Renal cortical epithelial cell (primary cell): ENCODE data around the gene CEACAM20. TPM values are rescaled to one million over a fixed set of nuclear protein-coding genes. Genes with fewer than 3 reads are reported as not detected.
"Not testable (repeated sequence)": the region's sequence is repeated elsewhere in the genome, so short reads cannot be mapped to it uniquely, and the experiment has no call there.

ENCODE experiments used
- DNase-seq: peaks from one replicate; pipeline ENCODE4 v3.0.0-alpha.2; 2011; ENCODE audit warnings: low read depth
- total RNA-seq: library from RNA; depleted of rRNA; stranded (reverse); fragments of >200 nt; gene quantifications from 2 replicates; pipeline ENCODE4 v1.2.3, GENCODE V29; 2014

The CEACAM20 gene
- total RNA-seq = not detected in 2 replicates

DNA sequence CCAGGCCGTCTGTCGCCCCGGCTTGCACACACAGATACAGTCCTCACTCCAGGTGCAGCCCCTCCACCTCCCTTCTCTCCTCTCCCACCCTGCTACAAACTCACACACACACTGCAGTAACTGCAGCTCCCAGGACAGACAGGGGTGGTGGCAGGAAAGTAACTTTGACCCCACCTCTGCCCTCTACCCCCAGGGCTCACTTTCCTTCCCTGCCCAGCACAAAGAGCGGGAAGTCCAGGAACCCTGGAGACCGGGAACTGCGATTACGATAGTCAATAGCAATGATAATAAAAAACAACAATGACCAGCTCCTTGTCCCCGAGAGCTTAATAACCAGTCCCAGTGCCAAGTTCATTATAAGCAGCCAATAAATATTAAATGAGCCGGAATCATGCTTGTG, at the start of gene CEACAM20:
TSS of gene CEACAM20 (minus strand) at position 140 of the 400 bp plus-strand sequence. CDS start 166 bp downstream, outside the sequence.
- DNase-seq = no peak

- DNase-seq = no peak
These were observed 48.0 kb upstream of the CEACAM20 start for GRCh38 chr19:44577566-44577874.

DNA sequence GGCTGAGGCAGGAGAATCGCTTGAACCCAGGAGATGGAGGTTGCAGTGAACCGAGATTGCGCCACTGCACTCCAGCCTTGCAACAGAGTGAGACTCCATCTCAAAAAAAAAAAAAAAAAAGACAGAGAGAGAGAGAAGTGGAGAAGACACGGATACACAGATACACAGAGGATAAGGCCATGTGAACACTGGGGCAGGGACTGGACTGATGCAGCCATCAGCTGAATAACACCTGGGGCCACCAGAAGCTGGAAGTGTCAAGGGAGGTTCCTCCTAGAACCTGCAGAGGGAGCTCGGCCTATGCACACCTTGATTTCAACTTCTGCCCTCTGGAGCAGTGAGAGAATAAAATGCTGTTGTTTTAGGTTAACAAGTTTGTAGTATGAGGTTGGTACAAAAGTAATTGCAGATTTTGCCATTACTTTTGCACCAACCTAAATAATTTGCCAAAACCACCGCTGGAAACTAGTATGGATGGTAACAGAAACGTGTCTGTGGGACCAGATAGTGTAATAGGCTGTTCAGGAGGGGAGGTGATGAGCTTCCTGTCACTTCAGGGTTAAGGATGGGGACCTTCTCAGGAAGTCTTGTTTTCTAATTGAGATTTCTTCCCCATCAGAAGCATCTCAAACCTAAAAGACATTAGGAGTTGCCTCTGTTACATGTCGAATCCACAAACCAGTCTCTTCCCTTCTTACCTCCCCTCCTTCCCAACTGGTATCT, 47.5 kb upstream of the CEACAM20 start:
- DNase-seq = peak; percentile 63

DNA sequence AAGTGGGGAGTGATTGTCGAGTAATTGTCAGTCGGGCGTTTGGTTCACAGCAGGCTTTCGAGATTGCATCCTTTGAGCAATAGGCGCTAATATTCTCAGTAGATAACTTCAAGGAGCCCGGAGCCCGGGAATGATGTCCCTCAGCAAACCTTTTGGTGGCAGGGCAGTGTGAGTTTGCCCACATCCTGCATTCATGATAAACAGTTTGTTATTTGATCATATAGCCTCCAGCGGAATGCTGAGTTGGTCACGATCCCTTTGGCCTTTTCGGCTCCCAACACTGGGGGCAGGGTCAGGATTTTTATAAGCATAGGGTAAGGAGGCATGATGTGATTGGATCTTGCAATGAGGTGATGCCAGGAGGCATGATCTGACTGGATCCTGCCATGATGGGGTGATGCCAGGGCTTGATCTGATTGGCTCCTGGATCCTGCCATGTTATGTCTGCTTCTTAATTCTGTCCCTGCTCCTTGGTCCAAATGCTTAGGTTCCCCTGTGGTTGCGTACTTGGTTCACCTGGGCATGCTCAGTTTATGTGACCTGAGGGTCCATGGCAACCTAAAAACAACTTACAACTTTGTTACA, 45.7 kb upstream of the CEACAM20 start:
- DNase-seq = no peak

DNA sequence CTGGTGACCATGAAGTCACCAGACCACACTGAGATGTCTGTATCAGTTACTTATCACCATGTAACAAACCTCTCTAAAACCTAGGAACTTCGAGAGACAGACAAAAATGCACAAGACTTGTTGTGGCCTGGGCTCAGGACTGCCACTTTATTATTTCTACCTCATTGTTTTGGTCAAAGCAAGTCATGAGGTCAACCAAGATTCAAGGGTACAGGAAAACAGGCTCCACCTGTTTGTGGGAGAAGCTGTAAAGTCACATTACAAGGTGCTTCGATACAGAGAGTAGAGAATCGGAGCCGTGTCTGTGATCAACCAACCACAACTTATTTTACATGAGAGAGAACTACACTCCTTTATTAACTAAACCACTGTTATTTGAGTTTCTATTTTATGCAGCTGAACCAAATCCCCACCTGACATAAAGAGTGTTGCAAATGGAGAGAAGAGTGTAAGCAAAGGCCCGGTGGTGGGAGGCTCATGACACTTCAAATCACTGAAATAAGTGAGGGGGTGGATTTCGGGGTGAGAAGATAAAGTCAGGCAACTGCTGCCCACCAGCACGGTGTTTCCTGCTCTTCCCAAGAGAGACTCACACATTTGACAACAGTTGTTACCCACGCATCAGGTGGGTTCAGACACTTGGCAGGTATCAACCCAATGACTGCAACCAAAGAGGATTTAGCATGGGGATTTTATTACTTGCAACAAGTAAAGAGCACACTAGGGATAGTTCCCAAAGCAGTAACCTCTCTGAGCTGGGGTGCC, 44.9 kb upstream of the CEACAM20 start:
- no peak for DNase-seq

- DNase-seq = no peak
These were observed 44.2 kb upstream of the CEACAM20 start for GRCh38 chr19:44573627-44574026.

DNA sequence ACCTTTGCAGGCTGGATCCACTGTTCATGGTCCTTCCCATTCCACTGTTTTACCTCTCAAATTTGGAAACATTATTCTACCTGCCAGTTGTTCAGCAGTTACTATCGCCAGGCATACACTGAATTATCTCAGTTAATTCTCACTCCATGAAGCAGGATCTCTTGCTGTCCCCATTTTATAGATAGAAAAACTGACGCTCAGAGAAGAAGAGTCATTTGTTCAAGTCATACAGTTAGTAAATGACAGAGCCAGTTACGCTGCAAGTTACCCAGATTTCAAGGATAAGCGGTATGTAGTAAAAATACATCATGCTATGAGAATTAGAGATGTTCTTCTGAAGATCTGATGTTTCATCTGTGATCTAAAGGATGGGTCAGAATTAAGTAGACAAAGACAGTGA, 43.7 kb upstream of the CEACAM20 start:
- DNase-seq = no peak

DNA sequence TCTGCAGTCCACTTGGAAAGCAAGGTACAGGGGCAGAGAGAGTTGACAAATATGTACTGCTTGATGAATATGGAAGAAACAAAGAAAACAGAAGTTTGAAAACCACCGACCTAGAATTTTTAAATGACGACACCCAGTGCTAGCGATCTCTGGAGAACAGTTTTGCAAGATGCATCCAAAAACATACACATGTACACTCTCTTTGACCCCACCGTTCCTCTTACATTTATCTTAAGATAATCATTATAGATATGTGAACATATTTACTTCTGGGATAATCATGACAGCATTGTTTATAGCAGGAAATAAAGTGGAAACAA, 43.1 kb upstream of the CEACAM20 start:
- no peak for DNase-seq

DNA sequence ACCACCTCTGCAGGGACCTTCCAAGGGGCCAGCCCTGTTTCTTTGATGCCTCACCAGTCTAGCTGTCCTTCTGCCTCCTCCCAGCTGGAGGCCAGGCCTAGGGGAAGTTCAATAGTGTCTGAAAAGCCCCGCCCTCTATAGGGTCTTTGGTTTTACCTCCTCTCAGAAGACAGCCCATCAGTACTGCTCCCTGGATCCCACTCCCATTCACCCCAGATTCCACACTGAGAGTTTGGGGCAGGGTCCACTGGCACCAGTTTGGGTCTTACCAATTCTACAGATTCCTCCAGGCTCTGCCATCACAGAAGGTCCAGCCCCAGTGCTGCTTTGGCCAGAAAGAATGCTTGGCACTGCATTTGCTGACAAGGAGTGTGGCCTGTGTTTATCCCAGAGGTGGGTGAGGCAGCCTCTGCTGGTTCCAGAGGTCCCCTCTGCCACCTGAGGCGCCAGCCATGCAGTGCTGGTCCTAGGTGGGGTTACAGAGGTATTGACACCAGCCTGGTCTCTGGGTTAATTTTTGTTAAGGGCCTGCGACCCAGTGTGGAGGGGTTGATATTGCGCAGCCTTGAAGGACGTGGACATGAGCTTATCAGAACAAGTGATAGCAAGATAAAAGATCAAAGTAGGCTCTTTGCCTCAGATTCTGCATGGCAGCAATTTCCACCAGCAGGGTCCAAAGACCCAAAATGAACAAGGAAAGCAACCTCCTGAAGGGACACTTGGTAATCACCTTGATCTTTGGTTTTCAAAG, 42.5 kb upstream of the CEACAM20 start:
- DNase-seq = no peak

- peak; percentile 81 for DNase-seq
These were observed 41.7 kb upstream of the CEACAM20 start for GRCh38 chr19:44570984-44571684.

- no peak for DNase-seq
These were observed 41.1 kb upstream of the CEACAM20 start for GRCh38 chr19:44570603-44570983.

- DNase-seq = no peak
These were observed 38.3 kb upstream of the CEACAM20 start for GRCh38 chr19:44567745-44568144.

DNA sequence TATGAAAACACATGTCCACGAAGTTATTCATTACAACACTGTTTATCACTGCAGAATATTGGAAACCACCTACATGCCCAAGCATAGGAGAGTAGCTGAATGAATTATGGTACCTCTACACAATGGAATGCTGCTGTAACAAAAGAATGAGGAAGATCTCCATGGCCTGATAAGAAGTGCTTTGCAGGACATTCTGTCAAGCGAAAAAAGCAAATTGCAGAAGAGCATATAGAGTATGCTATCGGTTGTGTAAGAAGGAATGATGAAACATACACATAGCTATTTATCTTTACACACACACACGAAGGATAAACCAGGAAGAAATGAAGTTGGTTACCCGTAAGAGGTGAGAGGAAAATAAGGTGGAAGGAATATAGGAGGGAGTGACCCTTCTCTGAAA, 37.5 kb upstream of the CEACAM20 start:
- DNase-seq = no peak

DNA sequence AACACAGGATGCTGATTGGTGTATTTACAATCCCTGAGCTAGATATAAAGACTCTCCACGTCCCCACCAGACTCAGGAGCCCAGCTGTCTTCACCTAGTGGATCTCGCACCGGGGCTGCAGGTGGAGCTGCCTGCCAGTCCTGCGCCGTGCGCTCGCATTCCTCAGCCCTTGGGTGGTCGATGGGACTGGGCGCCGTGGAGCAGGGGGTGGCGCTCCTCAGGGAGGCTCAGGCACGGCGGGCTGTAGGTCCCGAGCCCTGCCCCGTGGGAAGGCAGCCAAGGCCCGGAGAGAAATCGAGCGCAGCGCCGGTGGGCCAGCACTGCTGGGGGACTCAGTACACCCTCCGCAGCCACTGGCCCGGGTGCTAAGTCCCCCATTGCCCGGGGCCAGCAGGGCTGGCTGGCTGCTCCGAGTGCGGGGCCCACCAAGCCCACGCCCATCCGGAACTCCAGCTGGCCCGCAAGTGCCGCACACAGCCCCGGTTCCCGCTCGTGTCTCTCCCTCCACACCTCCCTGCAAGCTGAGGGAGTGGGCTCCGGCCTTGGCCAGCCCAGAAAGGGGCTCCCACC, 33.7 kb upstream of the CEACAM20 start:
- DNase-seq = not testable (repeated sequence)

DNA sequence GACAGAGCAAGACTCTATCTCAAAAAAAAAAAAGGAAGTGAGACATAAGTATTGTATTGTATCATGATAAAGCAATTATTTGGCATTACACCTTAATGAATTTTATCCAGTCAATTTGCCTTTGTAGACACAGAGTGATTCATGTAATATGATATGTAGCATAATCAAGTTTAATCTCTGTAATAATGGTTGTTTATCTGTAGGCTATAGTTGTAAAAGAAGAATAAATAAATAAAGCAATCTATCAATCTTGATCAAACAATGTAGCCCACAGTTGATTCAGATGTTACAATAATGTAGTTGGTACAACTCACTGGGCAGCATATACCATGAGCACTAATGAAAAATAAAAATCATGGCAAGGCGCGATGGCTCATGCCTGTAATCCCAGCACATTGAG, 28.5 kb upstream of the CEACAM20 start:
- DNase-seq = no peak

GRCh38 chr19:44554641-44555246, 25.3 kb upstream of the CEACAM20 start:
- DNase-seq = no peak

DNA sequence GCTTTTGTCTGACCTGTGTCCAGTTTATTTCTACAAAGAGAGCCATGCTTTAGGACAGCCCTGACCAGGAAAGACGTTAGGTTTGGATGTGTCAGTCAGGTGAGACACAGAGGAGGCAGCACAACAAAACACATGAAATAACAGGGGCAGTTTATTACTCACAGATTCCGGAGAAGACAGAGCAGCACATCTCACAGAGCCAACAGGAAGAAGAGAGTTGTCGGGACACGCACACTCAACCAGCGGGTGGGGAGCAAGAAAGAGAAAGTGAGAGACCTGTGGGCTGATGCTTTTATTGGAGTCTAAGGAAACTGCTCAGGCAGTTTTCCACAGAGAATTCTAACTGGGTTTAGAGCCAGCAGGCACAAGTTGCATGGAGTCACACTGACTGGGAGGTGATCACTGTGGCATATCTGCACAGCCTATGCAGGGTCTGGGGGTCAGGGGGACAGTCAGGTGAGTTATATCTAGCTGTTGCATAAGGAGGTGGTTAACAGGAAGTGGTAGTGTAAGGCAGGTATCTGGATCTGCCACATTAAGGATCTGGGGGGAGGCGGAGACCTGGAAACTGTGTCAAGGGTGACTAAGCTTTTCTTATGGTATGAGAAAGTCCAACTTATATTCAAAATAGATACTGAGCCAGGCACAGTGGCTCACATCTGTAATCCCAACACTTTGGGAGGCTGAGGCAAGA, 24.1 kb upstream of the CEACAM20 start:
- no peak for DNase-seq

- DNase-seq = peak; percentile 25
These were observed 22.8 kb upstream of the CEACAM20 start for GRCh38 chr19:44552324-44552723.

GRCh38 chr19:44551850-44552249, 22.4 kb upstream of the CEACAM20 start:
- no peak for DNase-seq

GRCh38 chr19:44550976-44551375, 21.5 kb upstream of the CEACAM20 start:
- DNase-seq = not testable (repeated sequence)

DNA sequence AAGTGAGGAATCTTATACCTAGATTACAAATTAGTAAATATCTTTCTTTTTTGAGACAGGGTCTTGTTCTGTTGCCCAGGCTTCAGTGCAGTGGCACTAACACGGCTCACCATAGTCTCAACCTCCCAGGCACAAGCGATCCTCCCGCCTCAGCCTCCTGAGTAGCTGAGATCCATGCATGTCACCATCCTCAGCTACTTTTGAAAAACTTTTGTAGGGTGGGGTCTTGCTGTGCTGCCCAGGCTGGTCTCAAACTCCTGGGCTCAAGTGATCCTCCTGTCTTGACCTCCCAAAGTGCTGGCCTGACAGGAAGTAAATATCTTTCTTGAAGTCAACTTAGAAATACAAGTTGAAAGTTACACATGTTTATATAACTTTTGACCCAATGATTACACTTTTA, 20.0 kb upstream of the CEACAM20 start:
- no peak for DNase-seq
